HG03095 (cell line): Measurements from ENCODE around the gene CD27.
A peak's percentile ranks its signal among the peaks of the same experiment; 100 is the strongest.
"Not testable (repeated sequence)": the region's sequence is repeated elsewhere in the genome, so short reads cannot be mapped to it uniquely, and the experiment has no call there.

Source experiments
- ATAC-seq: cut with Tn5 transposase; IDR thresholded peaks from one replicate; pipeline ENCODE4 v1.9.1; 2021; ENCODE audit warnings: moderate library complexity; ENCODE audit not compliant: unreplicated experiment

Gene CD27

GRCh38 chr12:6444704-6445688 lies at the start of gene CD27:
Gene CD27, plus strand, starts transcription at chr12:6444955. Its CDS starts 141 bp downstream, at chr12:6445096.
- no peak for ATAC-seq

- no peak for ATAC-seq
Observed at GRCh38 chr12:6396031-6396430, 48.7 kb upstream of the CD27 start.

GRCh38 chr12:6399884-6400644 lies 44.7 kb upstream of the CD27 start:
- no peak for ATAC-seq

GRCh38 chr12:6404390-6404789 lies 40.4 kb upstream of the CD27 start:
- no peak for ATAC-seq

GRCh38 chr12:6405963-6406362 lies 38.8 kb upstream of the CD27 start:
- no peak for ATAC-seq

GRCh38 chr12:6407236-6407954 lies 37.4 kb upstream of the CD27 start:
- ATAC-seq = no peak

- ATAC-seq = no peak
Observed at GRCh38 chr12:6416596-6416995, 28.2 kb upstream of the CD27 start.

GRCh38 chr12:6418796-6419195 lies 26.0 kb upstream of the CD27 start:
- ATAC-seq = no peak

GRCh38 chr12:6420364-6420763 lies 24.4 kb upstream of the CD27 start:
- no peak for ATAC-seq

GRCh38 chr12:6423267-6424007 lies 21.3 kb upstream of the CD27 start:
- ATAC-seq = peak; percentile 46

- ATAC-seq = no peak
Observed at GRCh38 chr12:6424008-6424347, 20.8 kb upstream of the CD27 start.

GRCh38 chr12:6424866-6425265 lies 19.9 kb upstream of the CD27 start:
- ATAC-seq = no peak

GRCh38 chr12:6425590-6426531 lies 18.9 kb upstream of the CD27 start:
- ATAC-seq = no peak

- ATAC-seq = peak; percentile 45
Observed at GRCh38 chr12:6426882-6427671, 17.7 kb upstream of the CD27 start.

GRCh38 chr12:6427796-6428195 lies 17.0 kb upstream of the CD27 start:
- not testable (repeated sequence) for ATAC-seq

- ATAC-seq = no peak
Observed at GRCh38 chr12:6428326-6428725, 16.4 kb upstream of the CD27 start.

GRCh38 chr12:6430124-6430989 lies 14.4 kb upstream of the CD27 start:
- ATAC-seq = no peak

GRCh38 chr12:6432991-6433390 lies 11.8 kb upstream of the CD27 start:
- no peak for ATAC-seq
